ENCODE data around the gene MTMR1.
A peak's percentile ranks its signal among the peaks of the same experiment; 100 is the strongest.

MTMR1 gene

GRCh38 chrX:150664290-150664689 lies 28.9 kb upstream of the MTMR1 start:
- H3K27me3 ChIP-seq (replicated peaks; ENCODE audit: control insufficient read depth, insufficient read depth, low read length, poor library complexity, severe bottlenecking): no peaks in the 10 kb centered on the region
- no peak overlapping the region for H3K27ac ChIP-seq (ENCODE audit: insufficient read depth, low read length, poor library complexity, severe bottlenecking)
- no peak overlapping the region for H3K4me3 ChIP-seq (ENCODE audit: insufficient read depth, low read depth, low read length, poor library complexity, severe bottlenecking)
- no peaks in the 10 kb centered on the region for H3K9me3 ChIP-seq (ENCODE audit: control insufficient read depth, low read length)
- H3K36me3 ChIP-seq (ENCODE audit: control insufficient read depth, insufficient read depth, low read length): peaks cover 15% of the 10 kb centered on the region
- no peaks in the 10 kb centered on the region for H3K4me1 ChIP-seq (ENCODE audit: control insufficient read depth, insufficient read depth, low read length, poor library complexity, severe bottlenecking)
- DNase-seq: no peak

- H3K4me3 ChIP-seq (ENCODE audit: insufficient read depth, low read depth, low read length, poor library complexity, severe bottlenecking): no peak overlapping the region
- no peaks in the 10 kb centered on the region for H3K9me3 ChIP-seq (ENCODE audit: control insufficient read depth, low read length)
- H3K27me3 ChIP-seq (replicated peaks; ENCODE audit: control insufficient read depth, insufficient read depth, low read length, poor library complexity, severe bottlenecking): no peaks in the 10 kb centered on the region
- no peaks in the 10 kb centered on the region for H3K4me1 ChIP-seq (ENCODE audit: control insufficient read depth, insufficient read depth, low read length, poor library complexity, severe bottlenecking)
- H3K36me3 ChIP-seq (ENCODE audit: control insufficient read depth, insufficient read depth, low read length): no peaks in the 10 kb centered on the region
- no peak for DNase-seq
- H3K27ac ChIP-seq (ENCODE audit: insufficient read depth, low read length, poor library complexity, severe bottlenecking): no peak overlapping the region
Observed at GRCh38 chrX:150676221-150676620, 17.0 kb upstream of the MTMR1 start.

- H3K36me3 ChIP-seq (ENCODE audit: control insufficient read depth, insufficient read depth, low read length): no peaks in the 10 kb centered on the region
- H3K4me1 ChIP-seq (ENCODE audit: control insufficient read depth, insufficient read depth, low read length, poor library complexity, severe bottlenecking): no peaks in the 10 kb centered on the region
- no peaks in the 10 kb centered on the region for H3K9me3 ChIP-seq (ENCODE audit: control insufficient read depth, low read length)
- H3K27me3 ChIP-seq (replicated peaks; ENCODE audit: control insufficient read depth, insufficient read depth, low read length, poor library complexity, severe bottlenecking): no peaks in the 10 kb centered on the region
- H3K27ac ChIP-seq (ENCODE audit: insufficient read depth, low read length, poor library complexity, severe bottlenecking): no peak overlapping the region
- no peak overlapping the region for H3K4me3 ChIP-seq (ENCODE audit: insufficient read depth, low read depth, low read length, poor library complexity, severe bottlenecking)
- no peak for DNase-seq
Observed at GRCh38 chrX:150680974-150681373, 12.2 kb upstream of the MTMR1 start.

GRCh38 chrX:150683112-150683511 lies 10.1 kb upstream of the MTMR1 start:
- H3K27ac ChIP-seq (ENCODE audit: insufficient read depth, low read length, poor library complexity, severe bottlenecking): no peak overlapping the region
- H3K4me3 ChIP-seq (ENCODE audit: insufficient read depth, low read depth, low read length, poor library complexity, severe bottlenecking): no peak overlapping the region
- H3K4me1 ChIP-seq (ENCODE audit: control insufficient read depth, insufficient read depth, low read length, poor library complexity, severe bottlenecking): no peaks in the 10 kb centered on the region
- DNase-seq: no peak
- no peaks in the 10 kb centered on the region for H3K36me3 ChIP-seq (ENCODE audit: control insufficient read depth, insufficient read depth, low read length)
- no peaks in the 10 kb centered on the region for H3K27me3 ChIP-seq (replicated peaks; ENCODE audit: control insufficient read depth, insufficient read depth, low read length, poor library complexity, severe bottlenecking)
- no peaks in the 10 kb centered on the region for H3K9me3 ChIP-seq (ENCODE audit: control insufficient read depth, low read length)

GRCh38 chrX:150683536-150684146 lies 9.6 kb upstream of the MTMR1 start:
- DNase-seq: no peak
- H3K27ac ChIP-seq (ENCODE audit: insufficient read depth, low read length, poor library complexity, severe bottlenecking): no peak overlapping the region
- H3K4me3 ChIP-seq (ENCODE audit: insufficient read depth, low read depth, low read length, poor library complexity, severe bottlenecking): no peak overlapping the region
- H3K27me3 ChIP-seq (replicated peaks; ENCODE audit: control insufficient read depth, insufficient read depth, low read length, poor library complexity, severe bottlenecking): no peaks in the 10 kb centered on the region
- H3K4me1 ChIP-seq (ENCODE audit: control insufficient read depth, insufficient read depth, low read length, poor library complexity, severe bottlenecking): peaks cover 5% of the 10 kb centered on the region
- H3K36me3 ChIP-seq (ENCODE audit: control insufficient read depth, insufficient read depth, low read length): no peaks in the 10 kb centered on the region
- H3K9me3 ChIP-seq (ENCODE audit: control insufficient read depth, low read length): no peaks in the 10 kb centered on the region

GRCh38 chrX:150688911-150689451 lies 4.2 kb upstream of the MTMR1 start:
- no peak overlapping the region for H3K27ac ChIP-seq (ENCODE audit: insufficient read depth, low read length, poor library complexity, severe bottlenecking)
- H3K4me1 ChIP-seq (ENCODE audit: control insufficient read depth, insufficient read depth, low read length, poor library complexity, severe bottlenecking): peaks cover 25% of the 10 kb centered on the region
- H3K36me3 ChIP-seq (ENCODE audit: control insufficient read depth, insufficient read depth, low read length): no peaks in the 10 kb centered on the region
- no peaks in the 10 kb centered on the region for H3K27me3 ChIP-seq (replicated peaks; ENCODE audit: control insufficient read depth, insufficient read depth, low read length, poor library complexity, severe bottlenecking)
- no peak for DNase-seq
- H3K9me3 ChIP-seq (ENCODE audit: control insufficient read depth, low read length): no peaks in the 10 kb centered on the region
- no peak overlapping the region for H3K4me3 ChIP-seq (ENCODE audit: insufficient read depth, low read depth, low read length, poor library complexity, severe bottlenecking)

GRCh38 chrX:150690126-150690525 lies 3.1 kb upstream of the MTMR1 start:
- no peaks in the 10 kb centered on the region for H3K27me3 ChIP-seq (replicated peaks; ENCODE audit: control insufficient read depth, insufficient read depth, low read length, poor library complexity, severe bottlenecking)
- no peak overlapping the region for H3K4me3 ChIP-seq (ENCODE audit: insufficient read depth, low read depth, low read length, poor library complexity, severe bottlenecking)
- H3K9me3 ChIP-seq (ENCODE audit: control insufficient read depth, low read length): no peaks in the 10 kb centered on the region
- H3K36me3 ChIP-seq (ENCODE audit: control insufficient read depth, insufficient read depth, low read length): no peaks in the 10 kb centered on the region
- peak overlapping the region; percentile 27 for H3K27ac ChIP-seq (ENCODE audit: insufficient read depth, low read length, poor library complexity, severe bottlenecking)
- DNase-seq: no peak
- H3K4me1 ChIP-seq (ENCODE audit: control insufficient read depth, insufficient read depth, low read length, poor library complexity, severe bottlenecking): peaks cover 29% of the 10 kb centered on the region

GRCh38 chrX:150692296-150692695 lies 900 bp upstream of the MTMR1 start:
- peak overlapping the region; percentile 76 for H3K27ac ChIP-seq (ENCODE audit: insufficient read depth, low read length, poor library complexity, severe bottlenecking)
- no peaks in the 10 kb centered on the region for H3K27me3 ChIP-seq (replicated peaks; ENCODE audit: control insufficient read depth, insufficient read depth, low read length, poor library complexity, severe bottlenecking)
- H3K4me1 ChIP-seq (ENCODE audit: control insufficient read depth, insufficient read depth, low read length, poor library complexity, severe bottlenecking): peaks cover 40% of the 10 kb centered on the region
- H3K9me3 ChIP-seq (ENCODE audit: control insufficient read depth, low read length): no peaks in the 10 kb centered on the region
- H3K4me3 ChIP-seq (ENCODE audit: insufficient read depth, low read depth, low read length, poor library complexity, severe bottlenecking): peak overlapping the region; percentile 59
- H3K36me3 ChIP-seq (ENCODE audit: control insufficient read depth, insufficient read depth, low read length): no peaks in the 10 kb centered on the region
- no peak for DNase-seq

- H3K27me3 ChIP-seq (replicated peaks; ENCODE audit: control insufficient read depth, insufficient read depth, low read length, poor library complexity, severe bottlenecking): no peaks in the 10 kb centered on the region
- H3K4me3 ChIP-seq (ENCODE audit: insufficient read depth, low read depth, low read length, poor library complexity, severe bottlenecking): peak overlapping the region; percentile 48
- H3K27ac ChIP-seq (ENCODE audit: insufficient read depth, low read length, poor library complexity, severe bottlenecking): peak overlapping the region; percentile 78
- H3K4me1 ChIP-seq (ENCODE audit: control insufficient read depth, insufficient read depth, low read length, poor library complexity, severe bottlenecking): peaks cover 32% of the 10 kb centered on the region
- H3K9me3 ChIP-seq (ENCODE audit: control insufficient read depth, low read length): no peaks in the 10 kb centered on the region
- DNase-seq: peak; percentile 47 to 64 (median 48)
- H3K36me3 ChIP-seq (ENCODE audit: control insufficient read depth, insufficient read depth, low read length): no peaks in the 10 kb centered on the region
Observed at GRCh38 chrX:150693725-150694574, 754 bp downstream of the MTMR1 start.
